Breast epithelium (tissue), 3 donors: ENCODE data around the gene RAB44.

Source experiments
- CTCF ChIP-seq, 3 donors: fragments of 450-650 bp; IDR thresholded peaks; one replicate each; pipeline ENCODE4 v1.5.1; 2016 to 2017; ENCODE audit warnings: antibody characterized with exemption in 3 of 3, mild to moderate bottlenecking in 3 of 3, moderate library complexity in 3 of 3
- POLR2A ChIP-seq: fragments of 450-650 bp; IDR thresholded peaks from one replicate; pipeline ENCODE4 v1.6.1; 2016; ENCODE audit warnings: antibody characterized with exemption, mild to moderate bottlenecking, moderate library complexity

- TF ChIP-seq POLR2A (no peak), CTCF (IDR thresholded peaks at IDR 0.05) (no peak)
Measured at GRCh38 chr6:36698196-36698595, 570 bp downstream of the RAB44 start.
